ENCODE results near the gene KDM6A.

GRCh38 chrX:45006002-45006800, 133.2 kb downstream of the KDM6A start:
- TF ChIP-seq CTCF (IDR thresholded peaks at IDR 0.05) (no peak), POLR2A (IDR thresholded peaks at IDR 0.05) (no peak)

Data from esophagus squamous epithelium (tissue), 4 donors.